ENCODE data around the gene NPAS1. TPM values are rescaled to one million over a fixed set of nuclear protein-coding genes. Genes with fewer than 3 reads are reported as not detected.

NPAS1 gene
- polyA plus RNA-seq, 3 donors: not detected

GRCh38 chr19:47032171-47032811 is 12.7 kb downstream of the NPAS1 start:
- Histone ChIP-seq H2AFZ (ENCODE audit: insufficient read depth, low read depth, low read length, poor library complexity, severe bottlenecking) (no peak overlapping the region), H3K36me3 (replicated peaks in 1 of 2; ENCODE audit: control insufficient read depth in 1 of 2, insufficient read depth in 2 of 2, low read length in 2 of 2) (no peaks in the 10 kb centered on the region), H4K20me1 (ENCODE audit: insufficient read depth, low read length) (no peaks in the 10 kb centered on the region), H3K27ac (ENCODE audit: low read depth in 1 of 2, low read length in 2 of 2) (no peak overlapping the region), H3K9ac (ENCODE audit: insufficient read depth, low read length, poor library complexity, severe bottlenecking) (no peak overlapping the region), H3K4me1 (ENCODE audit: control insufficient read depth in 1 of 2, insufficient read depth in 2 of 2, low read length in 2 of 2) (peaks cover 16 to 20% of the 10 kb centered on the region in 2 donors), H3K9me3 (replicated peaks in 1 of 2; ENCODE audit: control insufficient read depth in 1 of 2, insufficient read depth in 1 of 2, low read length in 2 of 2) (peaks cover 0 to 6% of the 10 kb centered on the region in 2 donors), H3K4me3 (replicated peaks in 1 of 3; ENCODE audit: low read depth in 2 of 3, low read length in 3 of 3) (no peak overlapping the region), H3K4me2 (replicated peaks; ENCODE audit: extremely low read depth, low read length, poor library complexity, severe bottlenecking) (no peak overlapping the region), H3K79me2 (ENCODE audit: insufficient read depth, low read length) (no peaks in the 10 kb centered on the region), H3K27me3 (ENCODE audit: control insufficient read depth in 2 of 2, insufficient read depth in 2 of 2, low read length in 2 of 2) (peaks cover 13 to 35% of the 10 kb centered on the region in 2 donors)
- Mint-ChIP-seq H3K4me1 (peaks cover 17% of the 10 kb centered on the region), H3K9me3 (peaks cover 0 to 6% (median 0%) of the 10 kb centered on the region in 7 donors), H3K4me3 (peak overlapping the region in 1 of 2 donors; percentile 36), H3K36me3 (no peaks in the 10 kb centered on the region), H3K27me3 (ENCODE audit: low read depth in 3 of 3) (peaks cover 58 to 86% (median 67%) of the 10 kb centered on the region in 3 donors), H3K27ac (no peak overlapping the region)
- 69% methylated on average over 4 of the region's 17 CpGs for WGBS (ENCODE audit: insufficient coverage)
- DNase-seq: peak in 1 of 3 donors; percentile 27
- intact Hi-C loops (cut with micrococcal nuclease): no loop called here
- TF ChIP-seq, protein P1, sequence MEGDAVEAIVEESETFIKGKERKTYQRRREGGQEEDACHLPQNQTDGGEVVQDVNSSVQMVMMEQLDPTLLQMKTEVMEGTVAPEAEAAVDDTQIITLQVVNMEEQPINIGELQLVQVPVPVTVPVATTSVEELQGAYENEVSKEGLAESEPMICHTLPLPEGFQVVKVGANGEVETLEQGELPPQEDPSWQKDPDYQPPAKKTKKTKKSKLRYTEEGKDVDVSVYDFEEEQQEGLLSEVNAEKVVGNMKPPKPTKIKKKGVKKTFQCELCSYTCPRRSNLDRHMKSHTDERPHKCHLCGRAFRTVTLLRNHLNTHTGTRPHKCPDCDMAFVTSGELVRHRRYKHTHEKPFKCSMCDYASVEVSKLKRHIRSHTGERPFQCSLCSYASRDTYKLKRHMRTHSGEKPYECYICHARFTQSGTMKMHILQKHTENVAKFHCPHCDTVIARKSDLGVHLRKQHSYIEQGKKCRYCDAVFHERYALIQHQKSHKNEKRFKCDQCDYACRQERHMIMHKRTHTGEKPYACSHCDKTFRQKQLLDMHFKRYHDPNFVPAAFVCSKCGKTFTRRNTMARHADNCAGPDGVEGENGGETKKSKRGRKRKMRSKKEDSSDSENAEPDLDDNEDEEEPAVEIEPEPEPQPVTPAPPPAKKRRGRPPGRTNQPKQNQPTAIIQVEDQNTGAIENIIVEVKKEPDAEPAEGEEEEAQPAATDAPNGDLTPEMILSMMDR (IDR thresholded peaks at IDR 0.05): peak; percentile 86

GRCh38 chr19:47035127-47036096 is 15.8 kb downstream of the NPAS1 start:
- DNase-seq: peak; percentile 65 to 76 (median 68)
- Histone ChIP-seq H3K27me3 (ENCODE audit: control insufficient read depth in 2 of 2, insufficient read depth in 2 of 2, low read length in 2 of 2) (peaks cover 0 to 17% of the 10 kb centered on the region in 2 donors), H3K4me3 (replicated peaks in 1 of 3; ENCODE audit: low read depth in 2 of 3, low read length in 3 of 3) (peak overlapping the region; percentile 15 to 70 (median 35)), H2AFZ (ENCODE audit: insufficient read depth, low read depth, low read length, poor library complexity, severe bottlenecking) (peak overlapping the region; percentile 82), H3K27ac (ENCODE audit: low read depth in 1 of 2, low read length in 2 of 2) (no peak overlapping the region), H3K9me3 (replicated peaks in 1 of 2; ENCODE audit: control insufficient read depth in 1 of 2, insufficient read depth in 1 of 2, low read length in 2 of 2) (no peaks in the 10 kb centered on the region), H3K4me1 (ENCODE audit: control insufficient read depth in 1 of 2, insufficient read depth in 2 of 2, low read length in 2 of 2) (peaks cover 16 to 20% of the 10 kb centered on the region in 2 donors), H3K36me3 (replicated peaks in 1 of 2; ENCODE audit: control insufficient read depth in 1 of 2, insufficient read depth in 2 of 2, low read length in 2 of 2) (no peaks in the 10 kb centered on the region), H3K4me2 (replicated peaks; ENCODE audit: extremely low read depth, low read length, poor library complexity, severe bottlenecking) (peak overlapping the region; percentile 72), H3K9ac (ENCODE audit: insufficient read depth, low read length, poor library complexity, severe bottlenecking) (no peak overlapping the region), H4K20me1 (ENCODE audit: insufficient read depth, low read length) (no peaks in the 10 kb centered on the region), H3K79me2 (ENCODE audit: insufficient read depth, low read length) (no peaks in the 10 kb centered on the region)
- TF ChIP-seq, protein P1 (IDR thresholded peaks at IDR 0.05): peak; percentile 99
- intact Hi-C loops (cut with micrococcal nuclease): loop anchor here in 1 of 2 donors (5.0 kb wide), 1 partner anchor 92 kb away; no protein-coding TSS in a partner anchor
- peak overlapping the region; percentile 88 to 93 for H3K4me3 Mint-ChIP-seq
- peaks cover 39 to 59% (median 42%) of the 10 kb centered on the region in 3 donors for H3K27me3 Mint-ChIP-seq (ENCODE audit: low read depth in 3 of 3)
- no peaks in the 10 kb centered on the region for H3K36me3 Mint-ChIP-seq
- peaks cover 0 to 2% (median 0%) of the 10 kb centered on the region in 7 donors for H3K9me3 Mint-ChIP-seq
- peak overlapping the region in 4 of 7 donors; percentile 12 to 94 (median 58) for H3K27ac Mint-ChIP-seq
- 9% methylated on average over 19 of the region's 35 CpGs for WGBS (ENCODE audit: insufficient coverage)
- H3K4me1 Mint-ChIP-seq: peaks cover 17% of the 10 kb centered on the region
